SU-DHL-6 (cell line): ENCODE measurements around the gene ARHGEF17.

Source experiments
- H2AFZ ChIP-seq: fragments of 200-600 bp; sonication (generic); 2 replicates; pipeline ENCODE4 v1.6.1; 2014; ENCODE audit warnings: low read depth, mild to moderate bottlenecking, moderate library complexity, mixed read lengths, antibody characterized with exemption, low read length; ENCODE audit not compliant: severe bottlenecking
- H3F3A ChIP-seq: fragments of 200-600 bp; shearing (Covaris generic); 2 replicates; pipeline ENCODE4 v1.6.0; 2016; ENCODE audit warnings: antibody characterized with exemption, mild to moderate bottlenecking; ENCODE audit not compliant: insufficient read depth
- H3K27ac ChIP-seq: fragments of 200-600 bp; sonication (generic); 2 replicates; pipeline ENCODE4 v1.5.1; 2016; ENCODE audit warnings: low read depth, mild to moderate bottlenecking, low read length, moderate library complexity, mixed read lengths
- H3K27me3 ChIP-seq: fragments of 200-600 bp; sonication (generic), shearing (Covaris generic); 2 replicates; pipeline ENCODE4 v1.6.0; 2014; ENCODE audit warnings: mild to moderate bottlenecking, low read length
- H3K36me3 ChIP-seq: fragments of 200-600 bp; sonication (generic); 2 replicates; pipeline ENCODE4 v1.6.1; 2014; ENCODE audit warnings: mild to moderate bottlenecking, low read length, mixed read lengths
- H3K4me2 ChIP-seq: fragments of 300-600, 200-600 bp; shearing (Covaris generic), sonication (generic); 2 replicates; pipeline ENCODE4 v1.6.0; 2014; ENCODE audit warnings: low read length, low read depth, mild to moderate bottlenecking; ENCODE audit not compliant: poor library complexity, severe bottlenecking
- H3K4me3 ChIP-seq: fragments of 200-600 bp; sonication (generic); 2 replicates; pipeline ENCODE4 v1.5.1; 2014; ENCODE audit warnings: antibody characterized with exemption, low read length, mild to moderate bottlenecking, mixed read lengths; ENCODE audit not compliant: insufficient read depth, poor library complexity, severe bottlenecking
- H3K79me2 ChIP-seq: fragments of 200-600 bp; sonication (generic); 2 replicates; pipeline ENCODE4 v1.6.1; 2014; ENCODE audit warnings: mild to moderate bottlenecking, low read length, moderate library complexity; ENCODE audit not compliant: insufficient read depth
- H3K9ac ChIP-seq: fragments of 200-600 bp; sonication (generic); 2 replicates; pipeline ENCODE4 v1.7.0; 2014; ENCODE audit warnings: mild to moderate bottlenecking, low read length
- H3K9me2 ChIP-seq: fragments of 200-600 bp; sonication (generic); replicated peaks from 2 replicates; pipeline ENCODE4 v1.6.1; 2014; ENCODE audit warnings: low read length; ENCODE audit not compliant: insufficient read depth
- H3K9me3 ChIP-seq: fragments of 200-600 bp; sonication (generic); 2 replicates; pipeline ENCODE4 v1.6.1; 2014; ENCODE audit warnings: low read length, mixed read lengths; ENCODE audit not compliant: insufficient read depth
- H4K20me1 ChIP-seq: fragments of 200-600 bp; sonication (generic); 2 replicates; pipeline ENCODE4 v1.6.1; 2014; ENCODE audit warnings: low read depth, mild to moderate bottlenecking, antibody characterized with exemption, low read length, moderate library complexity, mixed read lengths
- EZH2phosphoT487 ChIP-seq: fragments of 200-600 bp; sonication (generic), shearing (Covaris generic); conservative IDR thresholded peaks from 2 replicates; pipeline ENCODE4 v1.6.1; 2018; ENCODE audit warnings: mild to moderate bottlenecking, antibody characterized with exemption, low read length, moderate library complexity, mixed read lengths
- TF ChIP-seq, protein P1 (sequence below): fragments of 200-600 bp; sonication (generic); IDR thresholded peaks from one replicate; pipeline ENCODE4 v1.5.1; 2017; ENCODE audit warnings: antibody characterized with exemption, mild to moderate bottlenecking, low read length, moderate library complexity; ENCODE audit not compliant: insufficient read depth, poor library complexity, severe bottlenecking

The ARHGEF17 gene

DNA sequence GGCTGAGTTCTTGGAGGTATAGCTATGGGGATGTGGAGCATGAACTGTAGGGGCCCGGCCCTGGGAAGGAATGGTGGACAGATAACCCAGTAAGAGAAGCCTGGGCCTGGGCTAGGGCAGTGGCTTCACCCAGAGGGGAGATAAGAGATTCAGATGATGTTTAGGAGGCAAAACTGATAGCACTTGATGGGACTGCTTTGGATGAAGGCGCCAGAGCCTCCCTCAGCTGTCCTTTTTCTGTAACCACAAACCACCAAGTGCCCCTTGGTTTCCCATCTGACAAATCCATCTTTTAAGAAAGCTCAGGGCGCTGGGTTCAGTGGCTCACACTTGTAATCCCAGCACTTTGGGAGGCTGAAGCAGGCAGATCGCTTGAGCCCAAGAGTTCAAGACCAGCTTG is 91.6 kb downstream of the ARHGEF17 start:
- Histone ChIP-seq H2AFZ (no peak overlapping the region), H3K9ac (no peak overlapping the region), H3K79me2 (no peaks in the 10 kb centered on the region), H3K36me3 (no peaks in the 10 kb centered on the region), H3K9me2 (no peaks in the 10 kb centered on the region), H4K20me1 (no peaks in the 10 kb centered on the region), H3F3A (0 out of 2 replicates have a peak, but pooled peaks cover 6% of the 10 kb centered on the region), H3K4me3 (no peak overlapping the region), H3K27ac (no peak overlapping the region), H3K4me2 (no peak overlapping the region), H3K27me3 (no peaks in the 10 kb centered on the region), H3K9me3 (no peaks in the 10 kb centered on the region)
- TF ChIP-seq, protein P1, sequence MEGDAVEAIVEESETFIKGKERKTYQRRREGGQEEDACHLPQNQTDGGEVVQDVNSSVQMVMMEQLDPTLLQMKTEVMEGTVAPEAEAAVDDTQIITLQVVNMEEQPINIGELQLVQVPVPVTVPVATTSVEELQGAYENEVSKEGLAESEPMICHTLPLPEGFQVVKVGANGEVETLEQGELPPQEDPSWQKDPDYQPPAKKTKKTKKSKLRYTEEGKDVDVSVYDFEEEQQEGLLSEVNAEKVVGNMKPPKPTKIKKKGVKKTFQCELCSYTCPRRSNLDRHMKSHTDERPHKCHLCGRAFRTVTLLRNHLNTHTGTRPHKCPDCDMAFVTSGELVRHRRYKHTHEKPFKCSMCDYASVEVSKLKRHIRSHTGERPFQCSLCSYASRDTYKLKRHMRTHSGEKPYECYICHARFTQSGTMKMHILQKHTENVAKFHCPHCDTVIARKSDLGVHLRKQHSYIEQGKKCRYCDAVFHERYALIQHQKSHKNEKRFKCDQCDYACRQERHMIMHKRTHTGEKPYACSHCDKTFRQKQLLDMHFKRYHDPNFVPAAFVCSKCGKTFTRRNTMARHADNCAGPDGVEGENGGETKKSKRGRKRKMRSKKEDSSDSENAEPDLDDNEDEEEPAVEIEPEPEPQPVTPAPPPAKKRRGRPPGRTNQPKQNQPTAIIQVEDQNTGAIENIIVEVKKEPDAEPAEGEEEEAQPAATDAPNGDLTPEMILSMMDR: no peak
- no peak for TF ChIP-seq EZH2phosphoT487

DNA sequence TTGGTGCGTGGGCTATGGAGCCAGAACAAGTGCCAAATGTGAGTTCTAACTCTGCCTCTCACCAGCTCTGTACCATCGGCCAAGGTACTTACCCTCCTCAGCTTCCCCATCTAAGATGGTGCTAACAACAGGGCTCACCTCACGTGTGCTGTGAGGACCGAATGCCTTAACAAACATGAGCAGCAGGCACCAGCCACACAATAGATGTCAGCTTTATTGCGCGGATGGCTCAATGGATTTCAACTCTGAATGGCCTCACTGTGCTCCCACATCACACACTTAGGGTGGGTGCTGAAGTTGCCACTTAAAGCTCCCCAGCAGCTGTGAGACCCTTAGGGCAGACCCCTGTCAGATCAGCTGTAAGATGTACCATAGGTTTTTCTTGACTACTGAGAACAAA is 92.2 kb downstream of the ARHGEF17 start:
- H3K4me3 ChIP-seq: no peak overlapping the region
- 0 out of 2 replicates have a peak, but pooled peaks cover 6% of the 10 kb centered on the region for H3F3A ChIP-seq
- no peak overlapping the region for H3K27ac ChIP-seq
- no peaks in the 10 kb centered on the region for H3K9me2 ChIP-seq
- no peak for TF ChIP-seq EZH2phosphoT487
- no peak overlapping the region for H3K9ac ChIP-seq
- no peaks in the 10 kb centered on the region for H3K36me3 ChIP-seq
- H4K20me1 ChIP-seq: no peaks in the 10 kb centered on the region
- H3K79me2 ChIP-seq: no peaks in the 10 kb centered on the region
- H2AFZ ChIP-seq: no peak overlapping the region
- no peaks in the 10 kb centered on the region for H3K9me3 ChIP-seq
- H3K4me2 ChIP-seq: no peak overlapping the region
- no peaks in the 10 kb centered on the region for H3K27me3 ChIP-seq

DNA sequence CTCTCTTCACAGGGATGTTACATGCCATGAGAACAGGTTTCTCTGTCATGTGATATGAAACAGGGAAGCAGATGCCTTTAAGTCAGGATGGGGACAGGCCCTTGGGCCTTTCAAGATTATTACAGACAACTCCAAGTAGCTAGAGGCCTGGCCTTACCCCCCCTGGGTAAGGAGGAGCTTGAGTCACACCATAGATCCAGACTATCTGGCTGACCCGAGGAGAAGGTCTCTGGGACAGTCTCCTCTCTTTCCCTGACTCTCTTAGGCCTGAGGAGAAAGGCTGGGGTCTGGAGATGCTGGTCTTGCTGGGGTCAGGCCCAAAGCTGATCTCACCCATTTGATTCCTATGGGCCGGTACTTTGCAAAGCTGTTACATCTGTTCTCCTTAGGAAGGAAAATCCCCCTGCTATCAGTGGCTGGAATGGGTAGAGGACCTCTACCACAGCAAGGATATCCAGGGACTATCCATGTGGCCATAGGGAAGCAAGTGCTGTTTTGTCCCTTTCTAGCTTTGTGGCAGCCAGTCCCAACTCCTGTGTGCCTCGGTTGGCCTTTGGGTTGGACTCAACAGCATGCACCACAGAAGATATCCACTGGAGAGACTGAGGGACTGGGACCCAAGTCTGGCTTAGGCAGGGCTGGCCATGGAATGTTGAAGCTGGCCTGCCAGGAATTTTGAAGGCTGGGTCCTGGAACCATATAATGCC is 93.3 kb downstream of the ARHGEF17 start:
- Histone ChIP-seq H3K9me2 (no peaks in the 10 kb centered on the region), H3K9me3 (no peaks in the 10 kb centered on the region), H4K20me1 (no peaks in the 10 kb centered on the region), H3K79me2 (no peaks in the 10 kb centered on the region), H3K4me2 (no peak overlapping the region), H3K36me3 (no peaks in the 10 kb centered on the region), H3F3A (0 out of 2 replicates have a peak, but pooled peaks cover 6% of the 10 kb centered on the region), H3K27me3 (no peaks in the 10 kb centered on the region), H3K27ac (no peak overlapping the region), H3K9ac (no peak overlapping the region), H3K4me3 (no peak overlapping the region), H2AFZ (no peak overlapping the region)
- TF ChIP-seq, protein P1: no peak
